Measurements from ENCODE around the gene AGPS. TPM values are rescaled to one million over a fixed set of nuclear protein-coding genes. Genes with fewer than 3 reads are reported as not detected.
A peak's percentile ranks its signal among the peaks of the same experiment; 100 is the strongest.

The AGPS gene
- total and polyA plus RNA-seq, 4 donors: 6.3 to 46.9 (median 18.3) TPM

- Histone ChIP-seq H3K9ac (ENCODE audit: low read depth in 1 of 2, low read length in 2 of 2) (no peak overlapping the region), H3K27me3 (ENCODE audit: control insufficient read depth in 4 of 4, insufficient read depth in 4 of 4, low read length in 3 of 4) (no peaks in the 10 kb centered on the region), H3K4me3 (ENCODE audit: low read depth in 1 of 3, low read length in 3 of 3) (no peak overlapping the region), H3K27ac (ENCODE audit: low read depth in 1 of 2, low read length in 2 of 2) (peak overlapping the region; percentile 68 to 77), H3K9me3 (ENCODE audit: control insufficient read depth in 4 of 4, low read length in 3 of 4) (no peaks in the 10 kb centered on the region), H3K4me1 (ENCODE audit: control insufficient read depth in 4 of 4, insufficient read depth in 4 of 4, low read length in 3 of 4) (peaks cover 13 to 63% (median 35%) of the 10 kb centered on the region in 4 donors), H3K36me3 (ENCODE audit: control insufficient read depth in 4 of 4, insufficient read depth in 3 of 4, low read depth in 1 of 4, low read length in 3 of 4) (no peaks in the 10 kb centered on the region)
- DNase-seq (ENCODE audit: low spot score): no peak
- WGBS: 27% methylated on average over 1 of the region's 1 CpG
- TF ChIP-seq NR2F2 (IDR thresholded peaks at IDR 0.05) (no peak), HNF4A (conservative IDR thresholded peaks at IDR 0.05) (peak; percentile 34 to 75), GABPA (IDR thresholded peaks at IDR 0.05 in 1 of 2, conservative IDR thresholded peaks at IDR 0.05 in 1 of 2) (no peak), REST (IDR thresholded peaks at IDR 0.05) (no peak), SP1 (IDR thresholded peaks at IDR 0.05) (peak; percentile 21), ATF3 (IDR thresholded peaks at IDR 0.05) (no peak), FOXA1 (IDR thresholded peaks at IDR 0.05) (no peak), CTCF (IDR thresholded peaks at IDR 0.05; ENCODE audit: low read depth, low read length, missing input control) (no peak), ZBTB33 (IDR thresholded peaks at IDR 0.05) (no peak), FOXA2 (IDR thresholded peaks at IDR 0.05) (no peak), TAF1 (conservative IDR thresholded peaks at IDR 0.05) (no peak)
Observed at GRCh38 chr2:177398290-177398683, 5.7 kb downstream of the AGPS start.

- no peak overlapping the region for H3K27ac ChIP-seq (ENCODE audit: low read depth in 1 of 2, low read length in 2 of 2)
- no peak for DNase-seq (ENCODE audit: low spot score)
- TF ChIP-seq HNF4A (conservative IDR thresholded peaks at IDR 0.05) (no peak), TAF1 (conservative IDR thresholded peaks at IDR 0.05) (no peak), EGR1 (IDR thresholded peaks at IDR 0.05; ENCODE audit: low read depth in 2 of 2) (no peak), REST (IDR thresholded peaks at IDR 0.05) (no peak), HNF4G (IDR thresholded peaks at IDR 0.05) (no peak), ATF3 (IDR thresholded peaks at IDR 0.05) (no peak), JUND (IDR thresholded peaks at IDR 0.05) (no peak), FOXA2 (IDR thresholded peaks at IDR 0.05) (no peak), YY1 (IDR thresholded peaks at IDR 0.05) (no peak), FOXA1 (IDR thresholded peaks at IDR 0.05) (no peak)
- H3K27me3 ChIP-seq (ENCODE audit: control insufficient read depth in 4 of 4, insufficient read depth in 4 of 4, low read length in 3 of 4): no peaks in the 10 kb centered on the region
- H3K9me3 ChIP-seq (ENCODE audit: control insufficient read depth in 4 of 4, low read length in 3 of 4): no peaks in the 10 kb centered on the region
- H3K4me3 ChIP-seq (ENCODE audit: low read depth in 1 of 3, low read length in 3 of 3): no peak overlapping the region
- WGBS: 70% methylated on average over 1 of the region's 1 CpG
- no peaks in the 10 kb centered on the region for H3K36me3 ChIP-seq (ENCODE audit: control insufficient read depth in 4 of 4, insufficient read depth in 3 of 4, low read depth in 1 of 4, low read length in 3 of 4)
- H3K9ac ChIP-seq (ENCODE audit: low read depth in 1 of 2, low read length in 2 of 2): no peak overlapping the region
- peaks cover 13 to 57% (median 33%) of the 10 kb centered on the region in 4 donors for H3K4me1 ChIP-seq (ENCODE audit: control insufficient read depth in 4 of 4, insufficient read depth in 4 of 4, low read length in 3 of 4)
Observed at GRCh38 chr2:177398791-177399190, 6.2 kb downstream of the AGPS start.
